Transverse colon (tissue), 3 donors: ENCODE results near the gene EMX2.

Experiments
- EP300 ChIP-seq: sonication (generic); formaldehyde crosslinking; IDR thresholded peaks from one replicate; pipeline ENCODE4 v1.6.1; 2017; ENCODE audit warnings: antibody characterized with exemption, low read depth
- POLR2AphosphoS5 ChIP-seq, 3 donors: sonication (generic); formaldehyde crosslinking; IDR thresholded peaks; one replicate each; pipeline ENCODE4 v1.6.1; 2016; ENCODE audit warnings: antibody characterized with exemption in 3 of 3

- TF ChIP-seq EP300 (no peak), POLR2AphosphoS5 (IDR thresholded peaks at IDR 0.05) (no peak)
Measured at GRCh38 chr10:117531371-117532002, 11.1 kb upstream of the EMX2 start.
